Left cardiac atrium (tissue), 4 donors: ENCODE measurements around the gene MTR. TPM values are rescaled to one million over a fixed set of nuclear protein-coding genes. Genes with fewer than 3 reads are reported as not detected.
"Not testable (repeated sequence)": the region's sequence is repeated elsewhere in the genome, so short reads cannot be mapped to it uniquely, and the experiment has no call there.

Experiments used
- ATAC-seq, 2 donors: fragments of 200-7000 bp; cut with Tn5 transposase; one replicate each; pipeline ENCODE4 v1.9.1; 2020; ENCODE audit warnings: mild to moderate bottlenecking in 2 of 2, moderate library complexity in 2 of 2
- DNase-seq: peaks from one replicate; pipeline ENCODE4 v3.0.0-alpha.2; 2020
- intact Hi-C, 2 donors: fragments of 100-400 bp; cut with DNase I; formaldehyde crosslinking; loops; one replicate each; pipeline versions ENCODE4 v1.14.1 to v1.15.1; 2022 to 2023
- total RNA-seq, 2 donors: library from RNA; stranded (reverse); fragmentation: NEBNext Ultra II Directional; extraction: Animal tissue kit (Norgen Biotek cat#: 25700); gene quantifications; one replicate each; pipeline ENCODE4 v1.2.1, GENCODE V29; 2021
- donor health status: DM: no; HTN: yes; CAD: no.
- donor health status: DM: no; HTN: yes; CAD: no; lungs with severe emphysema.
- donor health status: DM: yes; HTN: yes; CAD: no.
- donor health status: Dilated cardiomyopathy.

The MTR gene
- total RNA-seq, 2 donors from 2014 or later, result 33.4 to 44.7 TPM

DNA sequence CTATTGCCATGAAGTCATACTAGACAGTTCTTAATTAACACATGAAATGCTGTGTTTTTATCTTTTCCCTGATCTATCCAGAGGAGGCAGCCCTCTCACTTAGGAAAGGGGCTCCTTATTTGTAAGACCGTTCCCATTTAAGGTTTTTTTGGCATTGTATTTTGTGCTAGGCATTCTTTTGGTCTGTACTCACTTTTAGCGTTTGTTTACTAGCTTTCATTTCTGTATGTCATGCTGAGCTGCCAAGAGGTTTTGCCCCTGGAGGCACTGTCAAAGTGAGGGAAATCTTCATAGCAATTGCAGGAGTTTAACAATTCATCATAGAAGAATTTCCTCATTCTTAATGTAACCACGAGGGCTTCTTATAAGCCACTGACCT, 59.5 kb downstream of the MTR start:
- intact Hi-C loops, result no loop called here

DNA sequence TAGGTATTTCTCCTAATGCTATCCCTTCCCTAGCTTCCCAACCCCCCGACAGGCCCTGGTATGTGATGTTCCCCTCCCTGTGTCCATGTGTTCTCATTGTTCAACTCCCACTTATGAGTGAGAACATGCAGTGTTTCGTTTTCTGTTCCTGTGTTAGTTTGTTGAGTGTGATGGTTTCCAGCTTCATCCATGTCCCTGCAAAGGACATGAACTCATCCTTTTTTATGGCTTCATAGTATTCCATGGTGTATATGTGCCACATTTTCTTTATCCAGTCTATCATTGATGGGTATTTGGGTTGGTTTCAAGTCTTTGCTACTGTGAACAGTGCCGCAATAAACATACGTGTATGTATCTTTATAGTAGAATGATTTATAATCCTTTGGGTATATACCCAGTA, 61.6 kb downstream of the MTR start:
- DNase-seq, ATAC-seq, intact Hi-C loops: not testable (repeated sequence)

More for the DNA sequence above, 59.5 kb downstream of the MTR start:
- DNase-seq (no peak), ATAC-seq (no peak)

DNA sequence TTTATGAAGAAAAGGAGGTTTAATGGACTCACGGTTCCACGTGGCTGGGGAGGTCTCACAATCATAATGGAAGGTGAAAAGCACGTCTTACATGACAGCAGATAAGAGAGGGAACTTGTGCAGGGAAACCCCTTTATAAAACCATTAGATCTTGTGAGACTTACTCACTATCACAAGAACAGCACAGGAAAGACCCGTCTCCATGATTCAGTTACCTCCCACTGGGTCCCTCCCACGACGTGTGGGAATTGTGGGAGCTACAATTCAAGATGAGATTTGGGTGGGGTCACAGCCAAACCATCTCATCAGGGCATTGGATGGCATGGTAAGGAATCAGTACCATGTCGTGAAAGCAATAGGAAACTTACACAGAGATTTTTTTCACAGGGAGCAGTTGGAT, 63.1 kb downstream of the MTR start:
- intact Hi-C loops, result no loop called here
- DNase-seq, result no peak
- no peak for ATAC-seq

DNA sequence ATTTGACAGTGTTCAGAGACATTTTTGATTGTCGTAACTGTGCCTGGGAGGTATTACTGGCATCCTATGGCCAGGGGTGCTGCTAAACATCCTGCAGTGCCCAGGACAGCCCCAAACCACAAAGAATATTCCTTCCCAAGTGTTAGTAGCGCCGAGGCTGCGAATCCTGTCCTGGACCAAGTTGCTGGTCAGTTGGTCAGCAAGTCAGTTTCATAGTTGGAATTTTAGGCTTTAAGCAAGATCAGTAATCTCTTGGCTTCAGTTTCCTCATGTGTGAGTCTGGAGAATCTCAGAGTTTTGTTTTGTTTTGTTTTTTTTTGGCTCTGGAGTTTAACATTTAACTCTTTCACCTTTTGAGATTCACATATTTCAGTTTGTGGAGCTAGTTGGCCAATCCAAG, 65.0 kb downstream of the MTR start:
- no peak for ATAC-seq
- intact Hi-C loops, result no loop called here
- DNase-seq, result no peak

DNA sequence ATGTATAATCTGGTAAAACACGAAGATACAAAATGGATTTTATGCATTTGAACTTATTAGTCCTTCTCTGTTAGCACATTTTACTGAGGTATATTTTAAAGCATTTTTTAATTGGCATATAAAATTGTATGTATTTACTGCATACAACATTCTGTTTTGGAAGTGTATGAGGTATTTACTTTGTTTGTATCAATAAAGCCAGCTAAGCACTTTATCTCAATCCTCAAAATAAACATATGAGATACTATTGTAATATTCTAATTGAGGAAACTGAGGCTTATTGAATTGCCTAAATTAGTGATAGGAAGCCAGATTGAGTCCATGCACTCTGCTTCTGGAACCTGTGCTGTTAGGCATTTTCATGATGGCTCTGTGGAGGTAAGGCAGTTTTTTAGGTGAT, 65.6 kb downstream of the MTR start:
- ATAC-seq, result no peak
- intact Hi-C loops, result no loop called here

DNA sequence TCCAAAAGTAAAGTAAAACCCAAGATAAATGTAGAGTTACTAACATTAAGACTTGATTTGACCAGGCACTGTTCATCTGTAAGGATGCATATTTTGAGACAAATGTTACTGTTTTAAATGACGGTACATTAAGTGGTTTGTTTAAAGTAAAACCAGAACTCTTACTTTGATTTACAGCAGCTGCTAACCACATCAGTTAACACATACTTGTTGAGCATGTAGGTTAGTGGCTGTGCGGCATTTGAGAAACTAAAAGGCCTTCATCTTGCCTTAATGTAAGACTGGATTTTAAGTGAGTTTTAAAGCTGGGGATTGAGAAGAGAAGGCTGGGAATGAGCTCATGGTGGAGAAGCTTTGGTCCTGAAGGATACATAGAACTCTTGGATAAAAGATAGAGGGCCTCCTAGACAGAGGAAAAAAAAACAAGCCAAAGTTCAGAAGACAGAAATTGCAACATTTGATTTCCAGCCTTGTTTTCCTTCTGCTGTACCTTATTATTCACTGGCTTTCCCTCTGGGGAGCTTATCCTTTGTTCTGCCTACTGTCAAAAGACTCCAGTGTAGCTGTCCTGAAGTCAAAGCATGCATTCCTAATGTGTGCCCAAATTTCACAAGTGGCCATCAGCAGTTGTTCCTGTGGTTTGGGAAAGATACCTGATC, 66.6 kb downstream of the MTR start:
- no peak for ATAC-seq
- DNase-seq, result no peak
- intact Hi-C loops, result no loop called here

More for the DNA sequence above, 65.6 kb downstream of the MTR start:
- DNase-seq, result no peak

DNA sequence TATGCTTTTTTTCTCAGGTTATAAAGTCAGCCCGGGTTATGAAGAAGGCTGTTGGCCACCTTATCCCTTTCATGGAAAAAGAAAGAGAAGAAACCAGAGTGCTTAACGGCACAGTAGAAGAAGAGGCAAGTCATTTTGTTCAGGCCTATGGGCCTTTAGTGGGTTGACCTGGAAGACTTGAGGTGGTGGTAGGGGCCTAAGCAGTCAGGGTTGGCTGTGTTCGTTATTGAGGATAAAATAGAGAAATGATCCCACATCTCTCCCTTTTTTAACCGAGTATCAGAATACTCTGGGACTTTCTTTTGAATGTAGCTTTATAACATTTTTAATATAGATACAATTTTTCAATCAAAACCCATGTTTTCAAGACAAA, 67.1 kb downstream of the MTR start:
- ATAC-seq (no peak), DNase-seq (no peak)
- intact Hi-C loops, result no loop called here

DNA sequence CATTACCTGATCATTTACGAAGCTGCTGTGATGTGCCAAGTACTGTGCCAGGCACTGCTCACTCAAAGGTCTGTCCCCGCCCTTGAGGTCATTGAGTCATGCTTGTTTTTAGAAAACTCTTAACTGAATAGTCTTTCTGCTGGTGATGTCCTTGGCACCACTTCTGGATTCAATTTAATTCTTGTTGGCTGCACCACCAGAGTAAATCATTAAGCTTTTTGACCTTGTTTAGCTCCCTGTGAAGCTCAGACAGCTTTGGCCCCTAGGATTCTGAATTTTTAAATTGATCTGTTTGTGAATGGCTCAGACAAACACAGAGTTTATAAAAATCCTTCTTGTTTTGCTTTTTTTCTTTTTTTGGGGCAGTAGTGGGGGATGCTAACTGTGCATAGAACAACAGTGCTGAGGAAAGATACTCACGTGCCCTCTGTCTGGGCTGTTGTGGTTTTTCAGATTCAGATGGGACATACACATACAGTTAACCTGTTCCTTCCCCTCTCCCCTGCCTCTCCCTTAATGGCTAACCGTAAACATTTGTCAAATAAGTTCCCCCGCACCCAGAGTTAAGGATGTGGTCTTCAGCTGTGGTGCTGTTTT, 67.6 kb downstream of the MTR start:
- ATAC-seq (peak; percentile 64 to 87), DNase-seq (no peak)
- intact Hi-C loops, result no loop called here

DNA sequence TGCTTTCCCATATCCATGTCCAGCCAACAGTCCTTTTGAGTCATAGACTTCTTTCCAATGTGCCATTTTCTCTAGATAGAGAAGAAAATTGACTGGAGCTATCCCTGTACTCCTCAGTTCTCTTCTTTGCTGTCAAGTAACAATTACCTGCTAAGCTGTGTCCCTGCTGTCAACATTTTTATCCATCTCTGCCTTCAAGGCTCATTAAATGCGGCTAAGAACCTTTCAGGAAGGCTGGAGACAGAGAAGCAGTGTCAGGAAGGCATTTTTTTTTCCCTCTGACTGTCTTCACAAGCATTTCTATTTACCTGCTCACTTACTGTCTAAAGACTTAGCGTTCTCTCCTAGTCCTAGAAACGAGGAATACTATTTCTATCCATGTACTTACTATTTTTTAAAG, 69.1 kb downstream of the MTR start:
- DNase-seq, result no peak
- intact Hi-C loops, result no loop called here
- no peak for ATAC-seq

DNA sequence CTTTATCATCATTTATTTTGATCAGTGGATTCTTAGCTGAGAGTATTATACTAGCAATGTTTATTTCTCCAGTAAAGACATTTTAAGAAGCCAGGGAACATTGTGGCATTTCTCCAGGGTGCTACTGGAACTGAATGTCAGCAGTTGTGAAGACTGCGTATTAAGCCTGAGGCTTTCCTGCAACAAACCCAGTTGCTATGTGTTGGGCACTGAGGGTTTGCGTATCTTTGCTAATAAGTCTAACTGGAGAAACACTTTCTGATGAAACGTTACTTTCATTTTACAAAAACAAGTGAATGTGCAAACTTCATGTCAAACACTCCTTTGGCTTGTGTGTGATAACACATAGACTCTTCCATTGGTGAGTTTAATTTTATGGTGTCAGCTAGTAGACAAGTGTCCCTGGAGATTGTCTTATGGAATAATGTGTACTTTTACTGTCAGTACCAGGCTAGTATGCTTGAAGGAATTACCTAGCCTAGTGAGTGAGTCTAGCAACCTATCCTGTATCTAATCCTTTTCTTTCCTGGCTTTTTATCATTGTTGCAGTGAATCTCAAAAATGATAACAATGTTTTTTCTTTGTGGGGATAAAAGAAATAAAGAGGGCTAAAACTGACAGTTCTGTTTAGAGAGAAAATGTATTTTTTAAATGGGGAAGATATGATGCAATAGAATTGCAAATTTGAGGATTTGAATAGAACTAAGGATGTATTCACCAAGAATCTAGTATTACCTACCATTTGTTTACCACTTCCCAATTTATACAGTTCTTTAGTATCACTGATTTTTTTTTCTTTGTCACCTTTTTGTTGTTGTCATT, 70.1 kb downstream of the MTR start:
- intact Hi-C loops, result no loop called here
- ATAC-seq (no peak), DNase-seq (no peak)

DNA sequence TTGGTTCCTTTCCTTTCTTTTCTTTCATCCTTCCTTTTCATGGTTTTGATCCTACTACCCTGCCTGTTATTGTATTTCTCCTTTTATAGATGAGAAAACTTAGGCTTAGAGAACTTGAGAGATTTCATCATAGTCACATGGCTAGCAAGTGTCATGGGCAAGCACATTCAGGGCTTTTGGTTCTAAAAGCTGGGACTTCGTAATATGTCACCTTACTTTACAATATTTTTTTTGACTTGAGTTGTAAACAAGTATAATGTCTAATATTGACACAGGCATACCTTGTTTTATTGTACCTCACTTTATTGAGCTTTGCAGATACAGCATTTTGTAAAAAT, 70.7 kb downstream of the MTR start:
- intact Hi-C loops, result no loop called here
- DNase-seq (no peak), ATAC-seq (no peak)

DNA sequence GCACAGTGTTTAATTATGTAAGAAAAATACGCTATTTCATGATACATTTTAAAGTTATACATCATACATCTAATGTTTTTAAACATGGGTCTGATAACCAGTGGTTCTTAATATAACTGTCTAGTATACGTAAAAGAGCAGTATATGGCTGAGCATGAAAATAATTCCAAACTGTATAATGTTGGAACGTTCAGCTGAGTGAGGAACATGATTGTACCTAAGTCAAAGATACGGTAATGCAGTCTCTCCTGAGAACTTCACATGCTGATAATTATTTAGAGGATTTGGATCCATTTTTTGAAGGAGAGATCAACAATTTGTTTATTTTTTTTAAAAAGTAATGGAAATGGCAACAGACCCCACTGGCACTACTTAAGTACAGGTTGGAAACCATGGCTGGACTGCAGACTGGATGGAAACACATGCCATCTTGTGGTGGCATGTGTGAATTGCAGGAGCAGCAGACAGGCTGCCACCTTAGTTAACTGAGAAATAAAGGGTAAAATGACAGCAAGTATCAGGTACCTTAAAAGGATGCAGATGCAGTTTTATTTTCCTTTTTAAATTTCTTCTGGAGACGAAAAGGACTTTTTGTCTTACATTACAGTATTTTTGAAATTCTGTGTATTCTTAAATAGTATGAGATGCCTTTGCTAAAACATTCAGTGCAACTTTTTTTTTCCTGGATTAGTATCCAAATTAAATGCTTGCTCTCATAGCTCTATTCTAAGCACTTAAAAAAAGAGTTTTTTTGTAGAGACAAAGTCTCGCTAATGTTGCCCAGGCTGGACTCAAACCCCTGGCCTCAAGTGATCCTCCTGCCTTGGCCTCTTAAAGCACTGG, 73.8 kb downstream of the MTR start:
- peak in 1 of 2 donors; percentile 60 for ATAC-seq
- no peak for DNase-seq
- intact Hi-C loops, result no loop called here

DNA sequence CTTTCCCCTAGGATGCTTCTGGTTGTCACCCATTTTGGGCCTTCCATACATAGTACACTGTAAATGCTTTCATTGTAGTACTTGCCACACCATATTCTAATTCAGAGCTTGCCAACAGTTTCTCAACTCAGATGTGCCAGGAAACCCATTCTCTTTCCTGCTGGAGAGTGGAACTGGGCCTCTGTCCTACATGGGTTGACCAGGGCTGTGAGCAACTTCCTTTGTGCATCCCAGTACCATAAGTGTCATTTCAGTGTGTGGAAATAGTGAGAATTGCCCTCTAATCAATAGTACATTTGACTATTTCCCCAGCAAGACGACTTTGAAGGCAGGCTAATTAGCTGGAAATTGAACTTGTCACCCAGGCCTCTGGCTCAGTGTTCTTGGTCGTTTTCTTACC, 74.8 kb downstream of the MTR start:
- intact Hi-C loops, result no loop called here
- ATAC-seq (no peak), DNase-seq (no peak)

DNA sequence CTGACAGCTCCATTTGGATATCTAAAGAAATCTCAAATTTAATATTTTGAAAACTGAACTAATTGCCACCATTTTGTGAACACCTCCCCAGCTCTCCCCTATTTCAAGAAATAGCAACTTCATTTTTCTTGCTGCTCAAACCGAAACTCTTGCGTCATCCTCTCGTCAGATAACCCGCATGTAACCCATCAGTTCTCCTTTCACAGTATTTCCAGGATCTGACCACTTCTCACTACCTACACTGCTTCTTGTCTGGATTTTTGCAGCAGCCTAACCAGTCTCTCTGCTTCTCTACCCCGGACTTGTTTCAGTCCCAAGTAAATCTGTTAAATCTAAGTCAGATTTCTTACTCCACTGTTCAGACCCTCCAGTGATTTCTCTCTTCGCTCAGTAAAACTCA, 75.6 kb downstream of the MTR start:
- no peak for DNase-seq
- intact Hi-C loops, result no loop called here
- ATAC-seq, result peak in 1 of 2 donors; percentile 35

DNA sequence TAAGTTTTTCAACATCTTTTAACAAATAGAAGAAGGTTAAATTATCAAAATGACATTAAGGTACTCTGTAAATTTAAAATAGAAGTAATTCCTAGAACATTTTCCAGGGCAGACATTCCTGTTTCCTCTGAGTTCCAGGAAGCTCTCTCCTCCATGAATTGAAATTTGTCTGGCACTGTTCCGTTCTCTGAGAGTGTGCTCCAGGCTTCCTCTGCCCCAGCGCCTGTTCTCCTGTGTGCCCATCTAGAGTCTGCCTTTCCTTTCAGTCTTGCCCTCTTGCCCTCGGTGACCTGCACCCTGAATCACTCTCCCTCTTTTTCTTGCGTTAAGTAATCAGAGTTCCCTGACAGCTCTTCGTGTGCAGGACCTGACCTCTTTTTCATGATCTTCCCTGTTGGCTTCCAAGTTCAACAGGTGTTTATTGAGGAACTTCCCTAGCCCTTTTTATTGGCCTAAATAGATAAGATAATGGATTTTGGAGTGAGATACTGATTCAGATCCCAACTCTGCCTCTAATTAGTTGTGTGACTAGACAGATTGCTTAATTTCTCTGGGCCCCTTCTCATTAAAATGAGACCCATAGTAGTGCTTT, 77.1 kb downstream of the MTR start:
- intact Hi-C loops, result no loop called here
- DNase-seq (no peak), ATAC-seq (no peak)

DNA sequence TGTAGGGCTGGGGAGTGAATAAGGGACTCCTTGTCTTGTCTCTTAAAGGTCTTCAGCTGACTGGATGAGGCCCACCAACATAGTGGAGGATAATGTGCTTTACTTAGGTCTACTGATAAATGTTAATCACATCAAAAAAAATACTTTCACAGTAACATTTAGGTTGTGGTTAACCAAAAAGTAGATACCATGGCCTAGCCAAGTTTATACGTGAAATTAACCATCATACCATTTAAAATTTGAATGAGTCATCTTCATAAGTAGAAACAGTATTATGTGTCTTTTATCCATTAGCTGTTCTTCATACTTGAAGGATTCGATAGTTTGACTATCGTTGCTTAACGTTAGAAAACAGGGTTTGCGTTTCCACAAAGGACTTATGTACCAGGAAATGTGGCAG, 80.9 kb downstream of the MTR start:
- no peak for DNase-seq
- intact Hi-C loops, result no loop called here
- no peak for ATAC-seq

DNA sequence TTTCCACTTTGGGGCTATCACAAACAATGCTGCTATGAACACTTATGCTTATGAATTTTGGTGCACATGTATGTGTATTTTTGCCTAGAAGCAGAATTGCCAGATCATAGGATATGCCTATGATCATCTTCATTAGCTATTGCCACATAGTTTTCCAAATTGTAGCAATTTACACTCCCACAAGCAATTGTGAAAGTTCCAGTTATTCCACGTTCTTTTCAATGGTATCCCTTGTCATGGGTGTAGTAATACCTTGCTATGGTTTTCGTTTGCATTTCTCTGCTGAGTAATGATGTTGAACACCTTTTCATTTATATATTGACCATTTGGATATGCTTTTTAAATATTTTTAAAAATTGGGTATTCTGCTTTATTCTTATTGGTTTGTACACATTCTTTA, 82.6 kb downstream of the MTR start:
- ATAC-seq (no peak), DNase-seq (no peak)

DNA sequence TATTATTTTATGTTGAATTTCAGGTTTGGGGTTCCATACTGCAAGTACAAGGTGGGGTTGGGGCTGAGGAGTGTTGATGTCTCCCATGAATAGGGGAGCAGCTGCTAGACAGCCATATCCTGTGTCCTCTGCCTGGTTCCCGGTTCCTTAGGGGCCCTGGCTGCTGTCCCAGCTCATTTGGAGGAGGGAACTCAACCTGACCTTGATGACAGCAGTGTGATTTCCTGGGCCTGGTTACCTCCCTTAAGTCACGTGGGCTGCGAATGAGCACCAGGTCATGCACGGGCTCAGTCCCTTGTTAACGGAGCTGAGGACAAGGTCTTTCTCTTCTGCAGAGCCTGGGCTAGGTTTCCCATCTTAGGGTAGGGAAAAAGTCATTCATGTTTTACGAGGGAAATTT, 85.1 kb downstream of the MTR start:
- DNase-seq, result peak; percentile 40
- ATAC-seq, result peak; percentile 67 to 80
- intact Hi-C loops, result no loop called here

More for the DNA sequence above, 82.6 kb downstream of the MTR start:
- intact Hi-C loops, result no loop called here

DNA sequence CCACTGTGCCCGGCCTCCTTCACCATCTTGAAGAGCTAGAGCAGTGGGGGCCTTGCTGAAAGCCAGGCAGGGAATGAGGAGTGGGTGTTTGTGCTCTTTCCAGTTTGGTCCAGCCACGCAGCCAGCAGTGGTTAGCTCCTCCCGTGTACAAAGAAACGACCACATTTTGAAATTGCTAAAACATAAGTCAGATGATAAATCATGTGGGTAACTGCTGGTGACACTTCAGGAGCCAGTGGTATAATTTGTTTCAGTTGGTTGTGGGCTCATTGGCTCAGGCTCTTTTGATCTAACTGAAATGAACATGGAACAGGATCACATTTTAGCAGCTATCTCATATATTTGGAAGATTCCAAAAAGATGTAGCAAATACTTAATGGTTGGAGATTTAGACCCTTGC, 87.6 kb downstream of the MTR start:
- intact Hi-C loops, result no loop called here
- ATAC-seq (no peak), DNase-seq (no peak)

DNA sequence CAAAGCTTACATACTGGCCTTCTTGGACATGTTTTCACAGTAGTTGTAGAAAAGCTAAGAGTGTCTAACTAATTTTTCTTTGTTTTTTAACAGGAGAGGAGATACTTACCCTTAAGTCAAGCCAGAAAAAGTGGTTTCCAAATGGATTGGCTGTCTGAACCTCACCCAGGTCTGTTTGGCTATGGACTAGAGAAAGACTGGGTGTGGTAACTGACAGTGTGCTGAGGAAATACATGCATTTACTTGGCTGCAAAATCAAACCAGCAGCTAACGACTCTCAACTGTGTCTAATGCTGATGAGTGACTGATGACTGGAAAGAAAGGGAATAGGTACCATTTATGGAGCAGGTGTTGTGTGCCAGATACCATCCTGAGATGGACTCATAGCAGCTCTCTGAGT, 91.1 kb downstream of the MTR start:
- DNase-seq (no peak), ATAC-seq (no peak)
- intact Hi-C loops, result no loop called here
